Fibroblast of lung (primary cell): ENCODE results near the gene CZIB. TPM values are rescaled to one million over a fixed set of nuclear protein-coding genes. Genes with fewer than 3 reads are reported as not detected.

Experiments used
- DNase-seq, 2 donors: peaks; one replicate each; pipeline versions ENCODE4 v3.0.0 to v3.0.0-alpha.2; 2010; ENCODE audit warnings: low read depth in 2 of 2
- H2AFZ ChIP-seq: 2 replicates; pipeline ENCODE4 v1.5.1; 2012; ENCODE audit warnings: low read length, control low read depth, inconsistent platforms
- H3K27ac ChIP-seq: 2 replicates; pipeline ENCODE4 v1.5.1; 2011; ENCODE audit warnings: low read length, control low read depth; ENCODE audit not compliant: insufficient read depth
- H3K27me3 ChIP-seq: 2 replicates; pipeline ENCODE4 v1.5.1; 2011; ENCODE audit warnings: mild to moderate bottlenecking, low read length; ENCODE audit not compliant: control insufficient read depth, insufficient read depth
- H3K36me3 ChIP-seq: 2 replicates; pipeline ENCODE4 v1.5.1; 2011; ENCODE audit warnings: low read length; ENCODE audit not compliant: control insufficient read depth, insufficient read depth
- H3K4me1 ChIP-seq: 2 replicates; pipeline ENCODE4 v1.5.1; 2011; ENCODE audit warnings: low read length; ENCODE audit not compliant: control insufficient read depth, insufficient read depth; ENCODE audit errors: extremely low read depth
- H3K4me2 ChIP-seq: 2 replicates; pipeline ENCODE4 v1.5.1; 2011; ENCODE audit warnings: low read length, control low read depth; ENCODE audit not compliant: insufficient read depth; ENCODE audit errors: extremely low read depth
- H3K4me3 ChIP-seq, 4 experiments: fragments of 200-600 bp in 1 of 4; sonication (generic) in 1 of 4; replicated peaks in 1 of 4; 2 replicates each; pipeline ENCODE4 v1.5.1; 2011 to 2016; ENCODE audit warnings: low read length in 4 of 4, low read depth in 3 of 4, mild to moderate bottlenecking in 3 of 4, control low read depth in 2 of 4, inconsistent platforms in 1 of 4, mixed read lengths in 1 of 4; ENCODE audit not compliant: insufficient read depth in 1 of 4; ENCODE audit errors: control extremely low read depth in 1 of 4
- H3K79me2 ChIP-seq: 2 replicates; pipeline ENCODE4 v1.5.1; 2012; ENCODE audit warnings: mild to moderate bottlenecking, low read length, inconsistent platforms; ENCODE audit not compliant: control insufficient read depth, insufficient read depth
- H3K9ac ChIP-seq: 2 replicates; pipeline ENCODE4 v1.5.1; 2011; ENCODE audit warnings: mild to moderate bottlenecking, low read length, control low read depth; ENCODE audit not compliant: insufficient read depth
- H3K9me3 ChIP-seq: 2 replicates; pipeline ENCODE4 v1.5.1; 2012; ENCODE audit warnings: low read depth, low read length; ENCODE audit not compliant: control insufficient read depth, insufficient read depth
- H4K20me1 ChIP-seq: 2 replicates; pipeline ENCODE4 v1.5.1; 2011; ENCODE audit warnings: low read length; ENCODE audit not compliant: control insufficient read depth, insufficient read depth; ENCODE audit errors: extremely low read depth
- CTCF ChIP-seq, 2 donors: IDR thresholded peaks in 1 of 2; conservative IDR thresholded peaks in 1 of 2; 1 replicate in 1 of 2; 2 replicates in 1 of 2; pipeline ENCODE4 v1.5.1; 2011 to 2012; ENCODE audit warnings: low read length in 2 of 2, control low read depth in 1 of 2, inconsistent platforms in 1 of 2, low read depth in 1 of 2, mild to moderate bottlenecking in 1 of 2
- EZH2 ChIP-seq: IDR thresholded peaks from 2 replicates; pipeline ENCODE4 v1.5.1; 2012; ENCODE audit warnings: low read length, control low read depth, mild to moderate bottlenecking; ENCODE audit errors: missing control alignments
- polyA plus RNA-seq, 2 donors: library from polyadenylated mRNA; depleted of rRNA in 1 of 2; stranded (reverse) in 1 of 2; unstranded in 1 of 2; fragments of >200 nt; gene quantifications; 2 replicates each; pipeline ENCODE4 v1.2.1, GENCODE V29; 2011 to 2012; ENCODE audit warnings: missing spikeins in 1 of 2
- total RNA-seq: library from RNA; depleted of rRNA; stranded (reverse); fragments of >200 nt; gene quantifications from 2 replicates; pipeline ENCODE4 v1.2.1, GENCODE V29; 2014

CZIB gene
- total and polyA plus RNA-seq, 2 donors (not counting 1 experiment from before 2014, with no cell fraction given): 56.5 to 99.4 TPM

DNA sequence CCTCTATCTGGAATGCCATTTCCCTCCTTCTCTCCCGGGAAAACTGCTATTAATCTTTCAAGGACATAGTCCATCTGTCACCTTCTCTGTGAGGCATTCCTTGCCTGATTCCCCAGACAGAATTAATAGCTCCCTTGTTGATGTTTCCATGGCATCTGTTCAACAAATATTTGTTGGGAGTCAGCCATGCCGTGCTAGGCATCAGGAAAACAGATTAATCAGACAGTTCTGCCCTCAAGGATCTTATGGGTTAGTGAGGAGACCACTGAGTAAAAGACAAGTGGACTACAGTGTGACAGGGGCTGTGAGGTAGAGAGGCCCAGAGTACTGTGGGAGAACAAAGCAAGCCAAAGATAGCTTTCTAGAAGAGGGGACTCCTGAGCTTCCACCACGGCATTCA, 29.3 kb upstream of the CZIB start:
- no peak overlapping the region for H2AFZ ChIP-seq
- H3K9ac ChIP-seq: no peak overlapping the region
- H3K4me3 ChIP-seq: no peak overlapping the region
- no peaks in the 10 kb centered on the region for H3K4me1 ChIP-seq
- H3K27ac ChIP-seq: no peak overlapping the region
- TF ChIP-seq EZH2 (no peak), CTCF (conservative IDR thresholded peaks at IDR 0.05 in 1 of 2, IDR thresholded peaks at IDR 0.05 in 1 of 2; ENCODE audit: low read depth in 1 of 2, low read length in 2 of 2) (no peak)
- H3K27me3 ChIP-seq: no peaks in the 10 kb centered on the region
- H3K79me2 ChIP-seq: no peaks in the 10 kb centered on the region
- no peak for DNase-seq
- H4K20me1 ChIP-seq: no peaks in the 10 kb centered on the region
- H3K9me3 ChIP-seq: no peaks in the 10 kb centered on the region
- no peaks in the 10 kb centered on the region for H3K36me3 ChIP-seq
- no peak overlapping the region for H3K4me2 ChIP-seq

DNA sequence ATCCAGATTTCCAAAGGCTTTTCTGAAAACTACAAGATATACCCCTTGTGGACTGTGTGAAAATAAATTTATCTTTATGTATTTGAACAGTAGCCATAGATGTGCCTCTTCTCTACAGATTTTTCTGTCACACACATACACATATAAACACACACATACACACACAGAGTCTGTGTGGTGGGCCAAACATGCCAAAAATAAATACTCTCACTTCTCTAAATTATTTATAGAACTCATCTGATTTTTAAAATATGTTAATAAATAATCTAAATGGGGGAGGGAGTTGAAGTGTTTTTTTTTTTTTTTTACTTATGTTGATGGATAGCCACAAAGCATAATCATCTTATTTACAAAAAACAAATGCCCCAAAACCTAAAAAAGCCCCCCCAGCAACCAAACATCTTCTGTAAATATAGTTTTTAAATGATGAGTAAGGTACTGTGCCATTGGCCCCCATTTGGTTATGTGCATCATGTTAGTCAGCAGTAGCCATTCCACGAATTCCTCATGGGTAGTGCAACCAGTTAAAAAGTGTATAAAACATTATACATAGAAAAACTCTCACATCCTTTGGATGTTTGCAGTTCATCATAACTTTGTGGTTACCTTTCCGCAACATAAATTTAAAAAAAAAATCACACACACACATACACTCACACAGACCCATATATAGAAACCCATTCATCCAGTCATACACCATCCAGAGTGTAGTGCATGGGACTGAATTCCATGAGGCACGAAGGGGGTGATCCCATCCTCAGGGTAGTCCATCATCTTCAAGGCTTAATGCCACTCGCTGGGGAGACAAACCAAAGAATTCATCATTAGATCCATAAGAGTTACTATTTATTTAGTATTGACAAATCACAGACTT, 26.1 kb upstream of the CZIB start:
- Histone ChIP-seq H3K79me2 (no peaks in the 10 kb centered on the region), H3K4me3 (no peak overlapping the region), H3K36me3 (no peaks in the 10 kb centered on the region), H2AFZ (no peak overlapping the region), H4K20me1 (no peaks in the 10 kb centered on the region), H3K4me1 (no peaks in the 10 kb centered on the region), H3K27me3 (no peaks in the 10 kb centered on the region), H3K4me2 (peak overlapping the region; percentile 25), H3K9me3 (no peaks in the 10 kb centered on the region), H3K27ac (peak overlapping the region; percentile 62), H3K9ac (no peak overlapping the region)
- TF ChIP-seq CTCF (conservative IDR thresholded peaks at IDR 0.05 in 1 of 2, IDR thresholded peaks at IDR 0.05 in 1 of 2; ENCODE audit: low read depth in 1 of 2, low read length in 2 of 2) (no peak), EZH2 (no peak)
- peak; percentile 15 to 88 for DNase-seq

- Histone ChIP-seq H4K20me1 (no peaks in the 10 kb centered on the region), H3K9me3 (no peaks in the 10 kb centered on the region), H3K36me3 (no peaks in the 10 kb centered on the region), H2AFZ (no peak overlapping the region), H3K27ac (no peak overlapping the region), H3K79me2 (no peaks in the 10 kb centered on the region), H3K4me2 (no peak overlapping the region), H3K9ac (no peak overlapping the region), H3K4me3 (no peak overlapping the region), H3K27me3 (no peaks in the 10 kb centered on the region), H3K4me1 (no peaks in the 10 kb centered on the region)
- TF ChIP-seq EZH2 (no peak), CTCF (conservative IDR thresholded peaks at IDR 0.05 in 1 of 2, IDR thresholded peaks at IDR 0.05 in 1 of 2; ENCODE audit: low read depth in 1 of 2, low read length in 2 of 2) (no peak)
- no peak for DNase-seq
These were observed 23.7 kb upstream of the CZIB start for GRCh38 chr1:53244141-53244540.
